Astrocyte (in vitro differentiated cells and primary cell): Measurements from ENCODE around the gene FAM83E. TPM values are rescaled to one million over a fixed set of nuclear protein-coding genes. Genes with fewer than 3 reads are reported as not detected.

Experiments used
- DNase-seq: peaks from one replicate; pipeline ENCODE4 v3.0.0-alpha.2; 2010; ENCODE audit warnings: low read depth
- FAIRE-seq: peaks from 2 replicates; lab custom pipeline; 2011; peaks lifted over from hg19 to GRCh38; lab: Jason Lieb, UNC
- H2AFZ ChIP-seq: 2 replicates; pipeline ENCODE4 v1.6.0; 2012; ENCODE audit warnings: low read depth, low read length, inconsistent platforms
- H3K27ac ChIP-seq: 2 replicates; pipeline ENCODE4 v1.5.1; 2011; ENCODE audit warnings: low read depth, low read length, inconsistent platforms
- H3K27me3 ChIP-seq: 2 replicates; pipeline ENCODE4 v1.6.0; 2011; ENCODE audit warnings: low read length, inconsistent platforms; ENCODE audit not compliant: insufficient read depth
- H3K36me3 ChIP-seq: 2 replicates; pipeline ENCODE4 v1.5.1; 2011; ENCODE audit warnings: low read length, inconsistent platforms; ENCODE audit not compliant: insufficient read depth
- H3K4me1 ChIP-seq: 2 replicates; pipeline ENCODE4 v1.5.1; 2011; ENCODE audit warnings: low read length, inconsistent platforms; ENCODE audit not compliant: insufficient read depth
- H3K4me2 ChIP-seq: 2 replicates; pipeline ENCODE4 v1.6.0; 2012; ENCODE audit warnings: low read length, inconsistent platforms
- H3K4me3 ChIP-seq: 2 replicates; pipeline ENCODE4 v1.5.1; 2011; ENCODE audit warnings: low read depth, mild to moderate bottlenecking, low read length, inconsistent platforms; ENCODE audit not compliant: insufficient read depth
- H3K79me2 ChIP-seq: 2 replicates; pipeline ENCODE4 v1.6.0; 2012; ENCODE audit warnings: mild to moderate bottlenecking, low read length, inconsistent platforms; ENCODE audit not compliant: insufficient read depth
- H3K9ac ChIP-seq: 2 replicates; pipeline ENCODE4 v1.6.0; 2012; ENCODE audit warnings: mild to moderate bottlenecking, low read length, inconsistent platforms
- H3K9me3 ChIP-seq: 2 replicates; pipeline ENCODE4 v1.5.1; 2012; ENCODE audit warnings: low read depth, mild to moderate bottlenecking, low read length, inconsistent platforms; ENCODE audit not compliant: insufficient read depth
- H4K20me1 ChIP-seq: 2 replicates; pipeline ENCODE4 v1.6.0; 2012; ENCODE audit warnings: low read length, inconsistent platforms; ENCODE audit not compliant: insufficient read depth
- H3K27ac Mint-ChIP-seq: one replicate; pipeline ENCODE4 v1.8.0; 2021; ENCODE audit warnings: mild to moderate bottlenecking, mixed read lengths; ENCODE audit not compliant: unreplicated experiment
- H3K27me3 Mint-ChIP-seq: one replicate; pipeline ENCODE4 v1.8.0; 2021; ENCODE audit warnings: low read depth, mixed read lengths; ENCODE audit not compliant: unreplicated experiment
- H3K36me3 Mint-ChIP-seq: one replicate; pipeline ENCODE4 v1.8.0; 2021; ENCODE audit warnings: low read depth, mixed read lengths; ENCODE audit not compliant: unreplicated experiment
- H3K4me1 Mint-ChIP-seq: one replicate; pipeline ENCODE4 v1.8.0; 2021; ENCODE audit warnings: low read depth, mixed read lengths; ENCODE audit not compliant: unreplicated experiment
- H3K4me3 Mint-ChIP-seq: one replicate; pipeline ENCODE4 v1.8.0; 2021; ENCODE audit warnings: mild to moderate bottlenecking, moderate library complexity, mixed read lengths; ENCODE audit not compliant: unreplicated experiment
- H3K9me3 Mint-ChIP-seq: one replicate; pipeline ENCODE4 v1.8.0; 2021; ENCODE audit warnings: mild to moderate bottlenecking, mixed read lengths; ENCODE audit not compliant: unreplicated experiment
- EZH2 ChIP-seq: IDR thresholded peaks from 2 replicates; pipeline ENCODE4 v1.6.1; 2012; ENCODE audit warnings: mild to moderate bottlenecking, low read length, inconsistent platforms; ENCODE audit not compliant: insufficient read depth
- total RNA-seq: library from RNA; stranded (reverse); gene quantifications from 2 replicates; pipeline ENCODE4 v1.2.1, GENCODE V29; 2021
- TF ChIP-seq, protein P1 (sequence below): IDR thresholded peaks from 2 replicates; pipeline ENCODE4 v1.5.1; 2011; ENCODE audit warnings: low read depth, mild to moderate bottlenecking, inconsistent platforms, low read length, moderate library complexity; ENCODE audit not compliant: insufficient read depth

Gene FAM83E
- total RNA-seq, 1 donor from 2014 or later: 1.7 TPM

DNA sequence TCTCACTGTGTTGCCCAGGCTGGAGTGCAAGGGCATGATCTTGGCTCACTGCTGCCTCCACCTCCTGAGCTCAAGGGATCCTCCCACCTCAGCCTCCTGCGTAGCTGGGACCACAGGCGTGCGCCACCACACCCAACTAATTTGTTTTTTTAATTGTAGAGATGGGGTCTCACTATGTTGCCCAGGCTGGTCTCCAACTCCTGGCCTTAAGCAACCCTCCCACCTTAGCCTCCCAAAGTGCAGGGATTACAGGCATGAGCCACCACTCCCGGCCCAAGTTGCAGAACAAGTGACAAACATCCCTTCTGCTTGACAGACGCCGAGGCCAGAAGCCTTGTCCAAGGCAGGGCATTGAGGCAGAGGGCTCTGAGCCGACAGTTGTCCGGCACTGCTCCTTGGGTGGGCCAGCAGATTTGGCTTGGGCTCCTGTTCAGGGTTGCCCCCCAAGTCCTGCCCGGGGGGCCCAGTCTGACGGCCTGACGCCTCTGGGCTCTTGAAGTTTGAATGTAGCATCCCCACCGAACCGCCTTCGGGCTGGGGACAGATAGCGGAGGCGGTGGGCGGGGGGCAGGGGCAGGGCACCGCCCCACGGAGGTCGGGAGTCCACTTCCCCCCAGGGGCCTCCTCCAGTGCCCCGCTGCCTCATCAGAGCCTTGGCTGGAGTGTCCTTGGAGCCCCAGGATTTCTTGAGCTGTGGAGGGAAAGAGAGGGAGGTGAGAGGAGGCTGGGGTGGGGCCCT, 14.0 kb downstream of the FAM83E start:
- TF ChIP-seq EZH2: no peak
- TF ChIP-seq, protein P1, sequence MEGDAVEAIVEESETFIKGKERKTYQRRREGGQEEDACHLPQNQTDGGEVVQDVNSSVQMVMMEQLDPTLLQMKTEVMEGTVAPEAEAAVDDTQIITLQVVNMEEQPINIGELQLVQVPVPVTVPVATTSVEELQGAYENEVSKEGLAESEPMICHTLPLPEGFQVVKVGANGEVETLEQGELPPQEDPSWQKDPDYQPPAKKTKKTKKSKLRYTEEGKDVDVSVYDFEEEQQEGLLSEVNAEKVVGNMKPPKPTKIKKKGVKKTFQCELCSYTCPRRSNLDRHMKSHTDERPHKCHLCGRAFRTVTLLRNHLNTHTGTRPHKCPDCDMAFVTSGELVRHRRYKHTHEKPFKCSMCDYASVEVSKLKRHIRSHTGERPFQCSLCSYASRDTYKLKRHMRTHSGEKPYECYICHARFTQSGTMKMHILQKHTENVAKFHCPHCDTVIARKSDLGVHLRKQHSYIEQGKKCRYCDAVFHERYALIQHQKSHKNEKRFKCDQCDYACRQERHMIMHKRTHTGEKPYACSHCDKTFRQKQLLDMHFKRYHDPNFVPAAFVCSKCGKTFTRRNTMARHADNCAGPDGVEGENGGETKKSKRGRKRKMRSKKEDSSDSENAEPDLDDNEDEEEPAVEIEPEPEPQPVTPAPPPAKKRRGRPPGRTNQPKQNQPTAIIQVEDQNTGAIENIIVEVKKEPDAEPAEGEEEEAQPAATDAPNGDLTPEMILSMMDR: no peak
- no peak overlapping the region for H3K4me2 ChIP-seq
- H3K79me2 ChIP-seq: no peaks in the 10 kb centered on the region
- H3K4me3 Mint-ChIP-seq: no peak overlapping the region
- H3K27ac Mint-ChIP-seq: no peak overlapping the region
- H3K36me3 Mint-ChIP-seq: peaks cover 1% of the 10 kb centered on the region
- H3K9me3 ChIP-seq: no peaks in the 10 kb centered on the region
- no peaks in the 10 kb centered on the region for H3K4me1 Mint-ChIP-seq
- H2AFZ ChIP-seq: no peak overlapping the region
- no peak for FAIRE-seq
- H3K4me3 ChIP-seq: no peak overlapping the region
- no peak overlapping the region for H3K27ac ChIP-seq
- H3K27me3 Mint-ChIP-seq: peaks cover 10% of the 10 kb centered on the region
- no peaks in the 10 kb centered on the region for H3K4me1 ChIP-seq
- DNase-seq: no peak
- H4K20me1 ChIP-seq: no peaks in the 10 kb centered on the region
- H3K27me3 ChIP-seq: no peaks in the 10 kb centered on the region
- no peak overlapping the region for H3K9ac ChIP-seq
- H3K9me3 Mint-ChIP-seq: no peaks in the 10 kb centered on the region
- no peaks in the 10 kb centered on the region for H3K36me3 ChIP-seq

DNA sequence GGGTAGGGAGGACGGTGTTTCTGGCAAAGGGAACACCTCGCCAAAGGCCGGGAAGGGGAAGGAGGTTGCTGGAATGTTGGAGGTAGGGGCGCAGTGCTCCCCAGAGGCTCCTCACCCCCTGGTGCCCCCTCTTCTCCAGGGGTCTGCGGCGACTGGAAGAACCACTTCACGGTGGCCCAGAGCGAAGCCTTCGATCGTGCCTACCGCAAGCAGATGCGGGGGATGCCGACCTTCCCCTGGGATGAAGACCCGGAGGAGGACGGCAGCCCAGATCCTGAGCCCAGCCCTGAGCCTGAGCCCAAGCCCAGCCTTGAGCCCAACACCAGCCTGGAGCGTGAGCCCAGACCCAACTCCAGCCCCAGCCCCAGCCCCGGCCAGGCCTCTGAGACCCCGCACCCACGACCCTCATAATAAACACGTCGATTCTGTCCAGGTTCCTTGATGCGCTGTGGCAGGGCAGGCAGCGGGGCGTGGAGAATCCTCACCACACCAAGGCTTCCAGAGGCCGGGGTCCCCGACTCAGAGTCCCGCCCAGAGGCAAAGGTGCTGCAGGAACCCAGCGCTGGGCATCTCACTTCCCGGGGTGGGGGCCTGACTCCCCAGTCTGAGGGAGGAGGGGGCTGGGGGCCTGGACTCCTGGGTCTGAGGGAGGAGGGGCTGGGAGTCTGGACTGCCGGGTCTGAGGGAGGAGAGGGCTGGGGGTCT, 15.7 kb downstream of the FAM83E start:
- peaks cover 1% of the 10 kb centered on the region for H3K36me3 Mint-ChIP-seq
- no peaks in the 10 kb centered on the region for H4K20me1 ChIP-seq
- peaks cover 10% of the 10 kb centered on the region for H3K27me3 Mint-ChIP-seq
- no peak overlapping the region for H3K4me3 ChIP-seq
- no peak overlapping the region for H2AFZ ChIP-seq
- TF ChIP-seq, protein P1: no peak
- TF ChIP-seq EZH2: no peak
- H3K27ac Mint-ChIP-seq: no peak overlapping the region
- H3K9ac ChIP-seq: no peak overlapping the region
- H3K79me2 ChIP-seq: no peaks in the 10 kb centered on the region
- no peaks in the 10 kb centered on the region for H3K27me3 ChIP-seq
- H3K4me2 ChIP-seq: no peak overlapping the region
- no peak overlapping the region for H3K27ac ChIP-seq
- H3K9me3 ChIP-seq: no peaks in the 10 kb centered on the region
- H3K4me1 Mint-ChIP-seq: no peaks in the 10 kb centered on the region
- H3K4me3 Mint-ChIP-seq: no peak overlapping the region
- no peaks in the 10 kb centered on the region for H3K36me3 ChIP-seq
- H3K4me1 ChIP-seq: no peaks in the 10 kb centered on the region
- no peaks in the 10 kb centered on the region for H3K9me3 Mint-ChIP-seq
- DNase-seq: no peak
- FAIRE-seq: no peak
